Panc1 (cell line): ENCODE measurements around the gene MYBPH. TPM values are rescaled to one million over a fixed set of nuclear protein-coding genes. Genes with fewer than 3 reads are reported as not detected.

Source experiments
- ATAC-seq: fragments of 200-7000 bp; cut with Tn5 transposase; 2 replicates; pipeline ENCODE4 v1.9.1; 2020; ENCODE audit warnings: mild to moderate bottlenecking, moderate library complexity
- BruUV-seq: library from RNA; stranded (reverse); fragments of 400-500 nt; replicated peaks from 2 replicates; lab custom pipeline; 2021; lab: Mats Ljungman, UMichigan
- CTCF ChIA-PET: fragments of 300-600 bp; sonication (Branson Sonifier 250); formaldehyde crosslinking; loops from one replicate; lab custom pipeline; 2022; ENCODE audit warnings: antibody characterized with exemption; lab: Charles Lee
- POLR2A ChIA-PET: fragments of 300-600 bp; sonication (Branson Sonifier 250); formaldehyde crosslinking; loops from one replicate; lab custom pipeline; 2022; ENCODE audit warnings: antibody characterized with exemption; lab: Charles Lee
- DNase-seq: peaks from one replicate; pipeline ENCODE4 v3.0.0-alpha.2; 2010; ENCODE audit warnings: low read depth, low spot score
- H3K27ac ChIP-seq: 2 replicates; pipeline ENCODE4 v1.5.1; 2011; ENCODE audit warnings: mild to moderate bottlenecking, low read length, inconsistent platforms
- H3K27me3 ChIP-seq: fragments of 200-500 bp; sonication (Bioruptor generic); 2 replicates; pipeline ENCODE4 v1.6.0; 2014; ENCODE audit warnings: low read length, inconsistent platforms; ENCODE audit not compliant: control insufficient read depth, insufficient read depth
- H3K36me3 ChIP-seq: fragments of 200-500 bp; sonication (Bioruptor generic); 2 replicates; pipeline ENCODE4 v1.5.1; 2014; ENCODE audit warnings: inconsistent platforms, mild to moderate bottlenecking, low read length, moderate library complexity; ENCODE audit not compliant: control insufficient read depth, insufficient read depth
- H3K4me1 ChIP-seq: 2 replicates; pipeline ENCODE4 v1.5.1; 2011; ENCODE audit warnings: inconsistent platforms, mild to moderate bottlenecking, low read length, moderate library complexity; ENCODE audit not compliant: control insufficient read depth, insufficient read depth
- H3K4me3 ChIP-seq, 2 experiments: 2 replicates each; pipeline ENCODE4 v1.5.1; 2011 to 2012; ENCODE audit warnings: low read depth in 2 of 2, low read length in 2 of 2, mild to moderate bottlenecking in 2 of 2, inconsistent platforms in 1 of 2, moderate library complexity in 1 of 2
- H3K9me3 ChIP-seq: fragments of 200-500 bp; sonication (Bioruptor generic); 2 replicates; pipeline ENCODE4 v1.5.1; 2014; ENCODE audit warnings: low read depth, mild to moderate bottlenecking, inconsistent platforms, low read length, moderate library complexity; ENCODE audit not compliant: control insufficient read depth, insufficient read depth
- POLR2AphosphoS5 ChIP-seq: IDR thresholded peaks from 2 replicates; pipeline ENCODE4 v1.6.1; 2012; ENCODE audit warnings: mild to moderate bottlenecking, low read depth, low read length, moderate library complexity
- SIN3A ChIP-seq: IDR thresholded peaks from 2 replicates; pipeline ENCODE4 v1.6.1; 2012; ENCODE audit warnings: low read depth, mild to moderate bottlenecking, low read length, moderate library complexity, borderline replicate concordance; ENCODE audit not compliant: insufficient read depth
- TCF7L2 ChIP-seq: IDR thresholded peaks from 2 replicates; pipeline ENCODE4 v1.6.1; 2011; ENCODE audit warnings: mild to moderate bottlenecking, low read depth, low read length, inconsistent platforms
- in situ Hi-C: cut with HindIII; loops from 2 replicates; pipeline ENCODE4 v1.10.0; 2016; ENCODE audit warnings: low sequenced_read_pairs, low pct_unique_long_range_greater_than_20kb
- intact Hi-C: fragments of 100-400 bp; cut with micrococcal nuclease; formaldehyde crosslinking; loops from one replicate; pipeline ENCODE4 v1.10.0; 2022; ENCODE audit not compliant: unreplicated experiment
- total RNA-seq: library from RNA; stranded (reverse); gene quantifications from one replicate; pipeline ENCODE4 v1.2.1, GENCODE V29; 2021; ENCODE audit not compliant: unreplicated experiment
- TF ChIP-seq, protein P1 (sequence below): fragments of 450-650 bp; IDR thresholded peaks from 2 replicates; pipeline ENCODE4 v1.5.1; 2017; ENCODE audit warnings: mild to moderate bottlenecking
- TF ChIP-seq, protein P2 (sequence below), 2 experiments: IDR thresholded peaks; 2 replicates each; pipeline ENCODE4 v1.6.1; 2011 to 2012; ENCODE audit warnings: low read depth in 2 of 2, control low read depth in 1 of 2, low read length in 1 of 2, mild to moderate bottlenecking in 1 of 2, moderate library complexity in 1 of 2; ENCODE audit not compliant: insufficient read depth in 1 of 2

The MYBPH gene
- total RNA-seq, 1 experiment from 2014 or later = not detected

DNA sequence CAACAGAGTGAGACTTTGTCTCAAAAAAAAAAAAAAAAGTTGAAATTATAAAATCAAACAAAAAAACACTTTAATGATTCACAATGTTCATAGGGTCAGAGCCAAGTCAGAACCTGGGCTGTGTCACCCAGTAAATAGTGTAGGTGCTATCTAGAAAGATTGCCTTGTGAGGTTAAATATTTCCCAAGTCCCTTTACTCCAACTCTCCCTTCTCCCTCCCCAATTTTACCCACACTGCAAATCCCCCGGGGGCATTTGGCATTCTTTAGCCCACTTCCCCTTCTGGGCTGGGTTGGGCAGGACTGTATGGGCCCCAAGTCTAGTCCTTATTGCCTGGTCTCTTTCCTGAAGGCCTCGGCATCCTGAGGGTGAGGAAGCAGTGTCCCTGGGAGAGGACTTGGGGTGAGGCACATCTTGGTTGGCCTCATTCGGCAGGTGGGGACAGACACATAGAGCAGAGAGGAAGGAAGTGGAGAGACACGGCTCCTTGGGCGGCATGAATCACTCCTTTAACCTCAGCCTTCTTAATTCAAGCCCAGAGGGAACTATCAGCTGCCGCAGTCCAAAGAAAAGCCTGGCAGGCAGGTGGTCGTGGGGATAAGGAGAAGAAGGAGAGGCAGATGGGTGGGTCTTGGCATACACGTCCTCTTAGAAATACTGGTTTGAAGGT is 39.9 kb downstream of the MYBPH start:
- in situ Hi-C loops (no loop called here), intact Hi-C loops (no loop called here)
- TF ChIP-seq TCF7L2 = no peak
- TF ChIP-seq SIN3A = no peak
- TF ChIP-seq, protein P1, sequence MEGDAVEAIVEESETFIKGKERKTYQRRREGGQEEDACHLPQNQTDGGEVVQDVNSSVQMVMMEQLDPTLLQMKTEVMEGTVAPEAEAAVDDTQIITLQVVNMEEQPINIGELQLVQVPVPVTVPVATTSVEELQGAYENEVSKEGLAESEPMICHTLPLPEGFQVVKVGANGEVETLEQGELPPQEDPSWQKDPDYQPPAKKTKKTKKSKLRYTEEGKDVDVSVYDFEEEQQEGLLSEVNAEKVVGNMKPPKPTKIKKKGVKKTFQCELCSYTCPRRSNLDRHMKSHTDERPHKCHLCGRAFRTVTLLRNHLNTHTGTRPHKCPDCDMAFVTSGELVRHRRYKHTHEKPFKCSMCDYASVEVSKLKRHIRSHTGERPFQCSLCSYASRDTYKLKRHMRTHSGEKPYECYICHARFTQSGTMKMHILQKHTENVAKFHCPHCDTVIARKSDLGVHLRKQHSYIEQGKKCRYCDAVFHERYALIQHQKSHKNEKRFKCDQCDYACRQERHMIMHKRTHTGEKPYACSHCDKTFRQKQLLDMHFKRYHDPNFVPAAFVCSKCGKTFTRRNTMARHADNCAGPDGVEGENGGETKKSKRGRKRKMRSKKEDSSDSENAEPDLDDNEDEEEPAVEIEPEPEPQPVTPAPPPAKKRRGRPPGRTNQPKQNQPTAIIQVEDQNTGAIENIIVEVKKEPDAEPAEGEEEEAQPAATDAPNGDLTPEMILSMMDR = no peak
- TF ChIP-seq, protein P2, sequence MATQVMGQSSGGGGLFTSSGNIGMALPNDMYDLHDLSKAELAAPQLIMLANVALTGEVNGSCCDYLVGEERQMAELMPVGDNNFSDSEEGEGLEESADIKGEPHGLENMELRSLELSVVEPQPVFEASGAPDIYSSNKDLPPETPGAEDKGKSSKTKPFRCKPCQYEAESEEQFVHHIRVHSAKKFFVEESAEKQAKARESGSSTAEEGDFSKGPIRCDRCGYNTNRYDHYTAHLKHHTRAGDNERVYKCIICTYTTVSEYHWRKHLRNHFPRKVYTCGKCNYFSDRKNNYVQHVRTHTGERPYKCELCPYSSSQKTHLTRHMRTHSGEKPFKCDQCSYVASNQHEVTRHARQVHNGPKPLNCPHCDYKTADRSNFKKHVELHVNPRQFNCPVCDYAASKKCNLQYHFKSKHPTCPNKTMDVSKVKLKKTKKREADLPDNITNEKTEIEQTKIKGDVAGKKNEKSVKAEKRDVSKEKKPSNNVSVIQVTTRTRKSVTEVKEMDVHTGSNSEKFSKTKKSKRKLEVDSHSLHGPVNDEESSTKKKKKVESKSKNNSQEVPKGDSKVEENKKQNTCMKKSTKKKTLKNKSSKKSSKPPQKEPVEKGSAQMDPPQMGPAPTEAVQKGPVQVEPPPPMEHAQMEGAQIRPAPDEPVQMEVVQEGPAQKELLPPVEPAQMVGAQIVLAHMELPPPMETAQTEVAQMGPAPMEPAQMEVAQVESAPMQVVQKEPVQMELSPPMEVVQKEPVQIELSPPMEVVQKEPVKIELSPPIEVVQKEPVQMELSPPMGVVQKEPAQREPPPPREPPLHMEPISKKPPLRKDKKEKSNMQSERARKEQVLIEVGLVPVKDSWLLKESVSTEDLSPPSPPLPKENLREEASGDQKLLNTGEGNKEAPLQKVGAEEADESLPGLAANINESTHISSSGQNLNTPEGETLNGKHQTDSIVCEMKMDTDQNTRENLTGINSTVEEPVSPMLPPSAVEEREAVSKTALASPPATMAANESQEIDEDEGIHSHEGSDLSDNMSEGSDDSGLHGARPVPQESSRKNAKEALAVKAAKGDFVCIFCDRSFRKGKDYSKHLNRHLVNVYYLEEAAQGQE (IDR thresholded peaks at IDR 0.05; ENCODE audit: insufficient read depth in 1 of 2, low read depth in 2 of 2, low read length in 1 of 2) = no peak
- TF ChIP-seq POLR2AphosphoS5 = no peak
- POLR2A ChIA-PET = no interaction called here
- Histone ChIP-seq H3K9me3 (no peaks in the 10 kb centered on the region), H3K27me3 (no peaks in the 10 kb centered on the region), H3K27ac (no peak overlapping the region), H3K4me3 (no peak overlapping the region), H3K36me3 (no peaks in the 10 kb centered on the region), H3K4me1 (no peaks in the 10 kb centered on the region; the same call in 1 of the 2 replicates)
- no peak for ATAC-seq
- CTCF ChIA-PET = interaction anchor here (0.6 kb wide), 1 partner anchor 542 kb away, joined by 6 read pairs; no protein-coding TSS in a partner anchor
- BruUV-seq = no TSS peak
- no peak for DNase-seq

DNA sequence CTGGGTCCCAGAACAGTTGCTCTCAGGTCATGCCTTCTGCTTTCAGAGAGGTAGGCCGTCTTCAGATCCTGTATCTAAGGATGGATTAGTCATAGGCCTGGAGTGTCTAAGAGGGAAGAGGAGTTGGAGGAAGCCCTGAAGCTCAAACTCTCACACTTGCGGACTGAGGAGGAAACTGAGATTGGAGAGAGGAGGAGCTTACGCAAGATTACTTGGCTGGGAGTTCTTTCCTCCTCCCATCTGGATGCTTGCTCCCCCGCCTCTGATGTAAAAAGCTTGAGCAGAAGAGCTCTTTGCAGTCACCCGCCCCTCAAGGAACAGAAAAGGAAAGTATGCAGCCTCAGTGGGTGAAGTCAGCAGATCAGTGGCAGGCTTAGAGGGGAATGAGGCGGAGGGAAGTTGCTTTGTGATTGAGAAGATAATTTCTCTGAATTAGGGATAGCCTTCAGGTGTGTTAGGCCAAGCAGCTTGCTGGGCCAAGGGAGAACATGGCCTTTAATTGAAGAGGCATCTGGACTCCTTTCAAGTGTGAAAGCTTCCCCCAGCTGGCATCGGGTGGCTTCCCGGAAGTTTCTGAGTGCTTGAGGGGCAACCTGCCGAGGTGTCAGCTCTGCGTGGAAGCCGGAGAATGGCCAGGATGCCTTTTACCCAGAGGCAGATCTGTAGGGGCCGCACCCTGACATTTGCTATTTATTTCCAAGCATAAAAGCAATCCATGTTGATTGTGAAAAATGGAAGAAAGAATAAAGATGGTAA is 41.5 kb downstream of the MYBPH start:
- ATAC-seq (no peak), DNase-seq (no peak)
- Histone ChIP-seq H3K4me1 (no peaks in the 10 kb centered on the region; the same call in none of the 2 replicates), H3K36me3 (no peaks in the 10 kb centered on the region), H3K27ac (no peak overlapping the region), H3K9me3 (no peaks in the 10 kb centered on the region), H3K4me3 (no peak overlapping the region), H3K27me3 (no peaks in the 10 kb centered on the region)
- TF ChIP-seq, protein P2 (IDR thresholded peaks at IDR 0.05; ENCODE audit: insufficient read depth in 1 of 2, low read depth in 2 of 2, low read length in 1 of 2) = no peak
- no peak for TF ChIP-seq TCF7L2
- no peak for TF ChIP-seq POLR2AphosphoS5
- TF ChIP-seq, protein P1 = no peak
- no peak for TF ChIP-seq SIN3A
- in situ Hi-C loops = no loop called here
- BruUV-seq = no TSS peak
- ChIA-PET CTCF (interaction anchor here (1.2 kb wide), 1 partner anchor 12 kb away, joined by 3 read pairs; no protein-coding TSS in a partner anchor), POLR2A (no interaction called here)
- intact Hi-C loops = no loop called here
